ENCODE measurements around the gene CT47C1.

GRCh38 chrX:119069762-119070161, 3.0 kb upstream of the CT47C1 start:
- TF ChIP-seq CTCF (optimal IDR thresholded peaks at IDR 0.05 in 1 of 3, IDR thresholded peaks at IDR 0.05 in 1 of 3, conservative IDR thresholded peaks at IDR 0.05 in 1 of 3; ENCODE audit: extremely low read depth in 1 of 3, insufficient read depth in 2 of 3, low read length in 3 of 3) (no peak), EZH2 (IDR thresholded peaks at IDR 0.05; ENCODE audit: low read length) (no peak)

Data from keratinocyte (primary cell).